Neural cell (in vitro differentiated cells): ENCODE measurements around the gene PCDH15. TPM values are rescaled to one million over a fixed set of nuclear protein-coding genes. Genes with fewer than 3 reads are reported as not detected.

Experiments
- H2AFZ ChIP-seq: fragments of 200-600, 300-800 bp; sonication (generic), shearing (Covaris generic); 2 replicates; pipeline ENCODE4 v1.6.0; 2014; ENCODE audit warnings: low read depth, mild to moderate bottlenecking, antibody characterized with exemption, low read length, moderate library complexity
- H3F3A ChIP-seq: fragments of 200-600 bp; shearing (Covaris generic); 2 replicates; pipeline ENCODE4 v1.6.1; 2016; ENCODE audit warnings: mild to moderate bottlenecking, moderate library complexity, mixed read lengths, antibody characterized with exemption, low read length; ENCODE audit not compliant: insufficient read depth, poor library complexity, severe bottlenecking
- H3K27ac ChIP-seq: fragments of 200-600, 300-800 bp; sonication (generic), shearing (Covaris generic); 2 replicates; pipeline ENCODE4 v1.5.1; 2014; ENCODE audit warnings: mild to moderate bottlenecking, low read length, moderate library complexity
- H3K27me3 ChIP-seq: fragments of 300-800, 200-600 bp; sonication (generic), shearing (Covaris generic); 2 replicates; pipeline ENCODE4 v1.6.0; 2014; ENCODE audit warnings: mild to moderate bottlenecking, low read depth, low read length, moderate library complexity; ENCODE audit not compliant: insufficient read depth
- H3K36me3 ChIP-seq: fragments of 300-800, 200-600 bp; sonication (generic), shearing (Covaris generic); 2 replicates; pipeline ENCODE4 v1.5.1; 2014; ENCODE audit warnings: mild to moderate bottlenecking, antibody characterized with exemption, low read length, moderate library complexity; ENCODE audit not compliant: insufficient read depth
- H3K4me2 ChIP-seq: fragments of 300-800, 200-600 bp; sonication (generic), shearing (Covaris generic); 2 replicates; pipeline ENCODE4 v1.6.0; 2014; ENCODE audit warnings: mild to moderate bottlenecking, low read length
- H3K4me3 ChIP-seq: fragments of 300-800, 200-600 bp; sonication (generic), shearing (Covaris generic); 2 replicates; pipeline ENCODE4 v1.5.1; 2014; ENCODE audit warnings: mild to moderate bottlenecking, low read length, moderate library complexity
- H3K79me2 ChIP-seq: fragments of 200-600 bp; shearing (Covaris generic); replicated peaks from 2 replicates; pipeline ENCODE4 v1.6.0; 2014; ENCODE audit warnings: mild to moderate bottlenecking, low read length, moderate library complexity; ENCODE audit not compliant: insufficient read depth
- H3K9ac ChIP-seq: fragments of 300-800, 200-600 bp; sonication (generic), shearing (Covaris generic); 2 replicates; pipeline ENCODE4 v1.6.1; 2016; ENCODE audit warnings: mild to moderate bottlenecking, low read length, mixed read lengths
- H3K9me2 ChIP-seq: fragments of 200-600 bp; shearing (Covaris generic); 2 replicates; pipeline ENCODE4 v1.6.1; 2016; ENCODE audit warnings: mild to moderate bottlenecking, low read length, mixed read lengths; ENCODE audit not compliant: insufficient read depth
- H3K9me3 ChIP-seq: fragments of 200-600, 300-800 bp; sonication (generic), shearing (Covaris generic); 2 replicates; pipeline ENCODE4 v1.6.1; 2016; ENCODE audit warnings: mild to moderate bottlenecking, mixed run types, low read length, moderate library complexity, mixed read lengths
- H4K20me1 ChIP-seq: fragments of 200-600 bp; shearing (Covaris generic); 2 replicates; pipeline ENCODE4 v1.6.1; 2016; ENCODE audit warnings: mild to moderate bottlenecking, mixed run types; ENCODE audit not compliant: insufficient read depth
- CTCF ChIP-seq: fragments of 450-650 bp; IDR thresholded peaks from 2 replicates; pipeline ENCODE4 v1.5.1; 2014; ENCODE audit warnings: antibody characterized with exemption, mild to moderate bottlenecking, moderate library complexity; ENCODE audit not compliant: poor library complexity, severe bottlenecking
- EP300 ChIP-seq: fragments of 450-650 bp; conservative IDR thresholded peaks from 2 replicates; pipeline ENCODE4 v1.6.1; 2014; ENCODE audit warnings: antibody characterized with exemption, mild to moderate bottlenecking, moderate library complexity; ENCODE audit not compliant: poor library complexity, severe bottlenecking
- EZH2 ChIP-seq: fragments of 200-600, 300-800 bp; shearing (Covaris generic), sonication (generic); IDR thresholded peaks from 2 replicates; pipeline ENCODE4 v1.6.1; 2014; ENCODE audit warnings: antibody characterized with exemption, low read length, borderline replicate concordance, mild to moderate bottlenecking; ENCODE audit not compliant: insufficient read depth, poor library complexity, severe bottlenecking
- MXI1 ChIP-seq: fragments of 450-650 bp; conservative IDR thresholded peaks from 2 replicates; pipeline ENCODE4 v1.6.1; 2014; ENCODE audit warnings: antibody characterized with exemption, mild to moderate bottlenecking; ENCODE audit not compliant: poor library complexity, severe bottlenecking
- POLR2AphosphoS5 ChIP-seq: IDR thresholded peaks from 2 replicates; pipeline ENCODE4 v1.6.1; 2012
- RAD21 ChIP-seq: fragments of 450-650 bp; conservative IDR thresholded peaks from 2 replicates; pipeline ENCODE4 v1.6.1; 2014; ENCODE audit warnings: antibody characterized with exemption, mild to moderate bottlenecking, moderate library complexity
- REST ChIP-seq: IDR thresholded peaks from 2 replicates; pipeline ENCODE4 v1.6.1; 2012; ENCODE audit warnings: borderline replicate concordance
- SMC3 ChIP-seq: fragments of 450-650 bp; conservative IDR thresholded peaks from 2 replicates; pipeline ENCODE4 v1.6.1; 2014; ENCODE audit warnings: antibody characterized with exemption, mild to moderate bottlenecking, moderate library complexity; ENCODE audit not compliant: poor library complexity
- TAF1 ChIP-seq: IDR thresholded peaks from 2 replicates; pipeline ENCODE4 v1.6.1; 2012; ENCODE audit warnings: low read depth
- polyA plus RNA-seq: library from polyadenylated mRNA; depleted of rRNA; stranded (reverse); fragments of >200 nt; gene quantifications from 2 replicates; pipeline ENCODE4 v1.2.3, GENCODE V29; 2014

The PCDH15 gene
- polyA plus RNA-seq, 1 donor from 2014 or later: 1.2 TPM

- no peaks in the 10 kb centered on the region for H3F3A ChIP-seq
- H3K4me3 ChIP-seq: no peak overlapping the region
- no peak overlapping the region for H2AFZ ChIP-seq
- no peaks in the 10 kb centered on the region for H4K20me1 ChIP-seq
- H3K9ac ChIP-seq: no peak overlapping the region
- no peak overlapping the region for H3K27ac ChIP-seq
- no peak for TF ChIP-seq EZH2
- TF ChIP-seq REST: no peak
- no peak for TF ChIP-seq POLR2AphosphoS5
- no peak for TF ChIP-seq EP300
- no peak for TF ChIP-seq MXI1
- no peak for TF ChIP-seq TAF1
- TF ChIP-seq CTCF: no peak
- no peak for TF ChIP-seq SMC3
- no peak for TF ChIP-seq RAD21
- no peaks in the 10 kb centered on the region for H3K9me3 ChIP-seq
- no peaks in the 10 kb centered on the region for H3K9me2 ChIP-seq
- H3K4me2 ChIP-seq: no peak overlapping the region
- H3K36me3 ChIP-seq: no peaks in the 10 kb centered on the region
- H3K79me2 ChIP-seq: no peaks in the 10 kb centered on the region
- H3K27me3 ChIP-seq: no peaks in the 10 kb centered on the region
These were observed 845.9 kb downstream of the PCDH15 start for GRCh38 chr10:53955091-53955490.

GRCh38 chr10:53952698-53953630 lies 848.1 kb downstream of the PCDH15 start:
- H3K79me2 ChIP-seq: no peaks in the 10 kb centered on the region
- no peak overlapping the region for H3K9ac ChIP-seq
- H3K27ac ChIP-seq: no peak overlapping the region
- no peaks in the 10 kb centered on the region for H3K9me3 ChIP-seq
- H3K4me3 ChIP-seq: no peak overlapping the region
- H3K36me3 ChIP-seq: no peaks in the 10 kb centered on the region
- H3K4me2 ChIP-seq: no peak overlapping the region
- no peaks in the 10 kb centered on the region for H3K27me3 ChIP-seq
- no peaks in the 10 kb centered on the region for H3F3A ChIP-seq
- no peak overlapping the region for H2AFZ ChIP-seq
- TF ChIP-seq REST (no peak), MXI1 (no peak), EP300 (no peak), RAD21 (no peak), TAF1 (no peak), POLR2AphosphoS5 (no peak), SMC3 (no peak), EZH2 (no peak), CTCF (no peak)
- H3K9me2 ChIP-seq: no peaks in the 10 kb centered on the region
- H4K20me1 ChIP-seq: no peaks in the 10 kb centered on the region
